HG02938 (cell line): Measurements from ENCODE around the gene ITPRIP.

Experiments
- ATAC-seq: cut with Tn5 transposase; IDR thresholded peaks from one replicate; pipeline ENCODE4 v1.9.1; 2021; ENCODE audit warnings: mild to moderate bottlenecking, moderate library complexity; ENCODE audit not compliant: unreplicated experiment

ITPRIP gene

GRCh38 chr10:104326991-104327610 is 11.2 kb downstream of the ITPRIP start:
- no peak for ATAC-seq

- ATAC-seq = no peak
Measured at GRCh38 chr10:104325436-104326435, 12.5 kb downstream of the ITPRIP start.

GRCh38 chr10:104324931-104325330 is 13.3 kb downstream of the ITPRIP start:
- no peak for ATAC-seq

GRCh38 chr10:104324221-104324686 is 14.0 kb downstream of the ITPRIP start:
- no peak for ATAC-seq

- no peak for ATAC-seq
Measured at GRCh38 chr10:104323760-104324201, 14.5 kb downstream of the ITPRIP start.

- ATAC-seq = no peak
Measured at GRCh38 chr10:104323085-104323484, 15.2 kb downstream of the ITPRIP start.

GRCh38 chr10:104322416-104322782 is 15.9 kb downstream of the ITPRIP start:
- no peak for ATAC-seq

GRCh38 chr10:104321725-104322415 is 16.4 kb downstream of the ITPRIP start:
- ATAC-seq = no peak

GRCh38 chr10:104321226-104321625 is 17.0 kb downstream of the ITPRIP start:
- ATAC-seq = no peak

GRCh38 chr10:104318810-104319741 is 19.2 kb downstream of the ITPRIP start:
- ATAC-seq = no peak

GRCh38 chr10:104318326-104318725 is 19.9 kb downstream of the ITPRIP start:
- no peak for ATAC-seq

GRCh38 chr10:104317726-104318299 is 20.5 kb downstream of the ITPRIP start:
- ATAC-seq = no peak

GRCh38 chr10:104317269-104317710 is 21.0 kb downstream of the ITPRIP start:
- ATAC-seq = no peak

GRCh38 chr10:104316321-104317099 is 21.8 kb downstream of the ITPRIP start:
- ATAC-seq = no peak

- no peak for ATAC-seq
Measured at GRCh38 chr10:104315486-104315921, 22.8 kb downstream of the ITPRIP start.

GRCh38 chr10:104314591-104315485 is 23.4 kb downstream of the ITPRIP start:
- no peak for ATAC-seq

GRCh38 chr10:104311184-104311720 is 27.0 kb downstream of the ITPRIP start:
- ATAC-seq = no peak
